Measurements from ENCODE around the gene TAF1A.

DNA sequence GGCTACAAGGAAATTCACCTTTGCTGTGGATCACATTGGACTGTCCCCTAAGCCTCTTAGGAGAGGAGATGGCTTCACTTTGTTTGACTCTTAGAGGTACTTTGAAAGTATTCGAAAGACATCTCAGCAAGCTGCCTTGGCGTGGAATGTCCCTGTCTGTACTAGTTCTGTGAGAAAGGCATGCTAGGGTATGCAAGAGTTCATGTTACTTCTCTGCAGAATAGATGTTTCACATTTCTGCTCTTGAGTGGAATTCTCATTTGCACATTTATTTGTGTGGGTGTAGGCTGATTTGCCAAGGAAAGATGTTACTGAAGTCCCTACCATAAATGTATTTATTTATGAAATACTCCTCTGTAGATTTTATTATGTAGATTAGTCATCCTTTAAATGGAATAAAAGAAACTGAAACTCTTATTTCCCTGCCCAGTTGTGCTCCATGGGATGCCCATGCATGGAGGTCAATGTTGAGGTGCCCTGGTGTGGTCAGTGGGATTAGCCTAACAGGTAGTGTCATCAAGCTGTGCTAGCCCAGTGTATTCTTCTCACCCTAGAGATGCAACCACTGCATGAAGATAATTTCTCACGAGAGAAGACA, 42.0 kb upstream of the TAF1A start:
- TF ChIP-seq POLR2AphosphoS5 (IDR thresholded peaks at IDR 0.05; ENCODE audit: low read depth, low read length) (no peak), TAF1 (IDR thresholded peaks at IDR 0.05; ENCODE audit: borderline replicate concordance, insufficient read depth, low read length) (no peak), SIN3A (IDR thresholded peaks at IDR 0.05; ENCODE audit: borderline replicate concordance, insufficient read depth, low read length) (no peak)
- TF ChIP-seq, protein P1, sequence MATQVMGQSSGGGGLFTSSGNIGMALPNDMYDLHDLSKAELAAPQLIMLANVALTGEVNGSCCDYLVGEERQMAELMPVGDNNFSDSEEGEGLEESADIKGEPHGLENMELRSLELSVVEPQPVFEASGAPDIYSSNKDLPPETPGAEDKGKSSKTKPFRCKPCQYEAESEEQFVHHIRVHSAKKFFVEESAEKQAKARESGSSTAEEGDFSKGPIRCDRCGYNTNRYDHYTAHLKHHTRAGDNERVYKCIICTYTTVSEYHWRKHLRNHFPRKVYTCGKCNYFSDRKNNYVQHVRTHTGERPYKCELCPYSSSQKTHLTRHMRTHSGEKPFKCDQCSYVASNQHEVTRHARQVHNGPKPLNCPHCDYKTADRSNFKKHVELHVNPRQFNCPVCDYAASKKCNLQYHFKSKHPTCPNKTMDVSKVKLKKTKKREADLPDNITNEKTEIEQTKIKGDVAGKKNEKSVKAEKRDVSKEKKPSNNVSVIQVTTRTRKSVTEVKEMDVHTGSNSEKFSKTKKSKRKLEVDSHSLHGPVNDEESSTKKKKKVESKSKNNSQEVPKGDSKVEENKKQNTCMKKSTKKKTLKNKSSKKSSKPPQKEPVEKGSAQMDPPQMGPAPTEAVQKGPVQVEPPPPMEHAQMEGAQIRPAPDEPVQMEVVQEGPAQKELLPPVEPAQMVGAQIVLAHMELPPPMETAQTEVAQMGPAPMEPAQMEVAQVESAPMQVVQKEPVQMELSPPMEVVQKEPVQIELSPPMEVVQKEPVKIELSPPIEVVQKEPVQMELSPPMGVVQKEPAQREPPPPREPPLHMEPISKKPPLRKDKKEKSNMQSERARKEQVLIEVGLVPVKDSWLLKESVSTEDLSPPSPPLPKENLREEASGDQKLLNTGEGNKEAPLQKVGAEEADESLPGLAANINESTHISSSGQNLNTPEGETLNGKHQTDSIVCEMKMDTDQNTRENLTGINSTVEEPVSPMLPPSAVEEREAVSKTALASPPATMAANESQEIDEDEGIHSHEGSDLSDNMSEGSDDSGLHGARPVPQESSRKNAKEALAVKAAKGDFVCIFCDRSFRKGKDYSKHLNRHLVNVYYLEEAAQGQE (IDR thresholded peaks at IDR 0.05; ENCODE audit: insufficient read depth in 1 of 2, low read depth in 2 of 2, low read length in 2 of 2), result no peak

Measured in PFSK-1 (cell line).